ENCODE data around the gene NR4A3.

The NR4A3 gene

DNA sequence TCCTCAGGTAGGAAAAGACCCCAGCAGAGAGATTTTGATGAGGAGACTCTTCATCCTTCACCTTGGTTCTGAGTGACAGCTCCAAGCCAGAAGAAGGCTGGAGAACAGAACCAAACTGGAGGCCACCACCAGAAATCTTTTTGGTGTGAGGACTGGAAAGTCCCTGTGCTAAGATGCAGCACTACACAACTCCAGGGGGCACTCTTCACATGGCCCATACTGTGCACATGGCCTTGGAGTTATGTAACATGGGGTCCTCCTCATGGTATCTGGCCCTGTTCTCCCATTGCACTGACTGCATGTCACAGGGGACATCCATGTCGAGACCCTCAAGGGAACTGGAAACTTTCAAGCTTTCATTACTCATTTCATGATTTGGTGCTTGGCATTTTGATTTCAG, 67.4 kb downstream of the NR4A3 start:
- DNase-seq: no peak

DNA sequence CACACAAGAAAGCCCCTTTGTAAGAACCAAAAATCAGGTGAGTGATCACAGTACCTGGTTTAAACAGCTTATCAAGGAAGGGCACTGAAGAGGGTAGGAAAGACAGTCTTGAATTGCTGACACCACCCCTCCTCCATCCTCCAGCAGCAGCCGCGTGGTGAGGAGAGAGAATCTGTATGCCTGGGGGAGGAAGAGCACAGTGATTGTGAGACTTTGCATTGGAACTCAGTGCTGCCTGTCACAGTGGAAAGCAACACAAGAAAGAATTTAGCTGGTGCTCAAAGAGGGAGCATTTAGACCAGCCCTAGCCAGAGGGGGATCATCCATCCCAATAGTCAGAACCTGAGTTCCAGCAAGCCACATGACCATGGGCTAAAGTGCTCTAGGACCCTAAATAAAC, 73.1 kb downstream of the NR4A3 start:
- no peak for DNase-seq

DNA sequence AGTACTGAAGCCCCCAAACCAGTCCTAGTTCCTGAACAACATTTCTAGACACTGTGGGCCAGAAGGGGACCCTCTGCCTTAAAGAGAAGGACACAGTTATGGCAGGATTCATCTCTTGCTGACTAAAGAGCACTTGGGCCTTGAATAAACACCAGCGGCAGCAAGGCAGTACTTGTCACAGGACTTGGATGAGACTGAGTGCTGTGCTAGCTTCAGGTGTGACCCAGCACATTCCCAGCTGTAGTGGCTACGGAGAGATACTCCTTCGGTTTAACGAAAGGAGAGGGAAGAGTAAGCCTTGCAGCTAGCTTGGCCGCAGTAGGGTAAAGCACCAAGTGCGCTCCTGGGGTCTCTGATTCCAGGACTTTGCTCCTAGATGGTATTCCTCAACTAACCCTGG, 73.8 kb downstream of the NR4A3 start:
- no peak for DNase-seq

DNA sequence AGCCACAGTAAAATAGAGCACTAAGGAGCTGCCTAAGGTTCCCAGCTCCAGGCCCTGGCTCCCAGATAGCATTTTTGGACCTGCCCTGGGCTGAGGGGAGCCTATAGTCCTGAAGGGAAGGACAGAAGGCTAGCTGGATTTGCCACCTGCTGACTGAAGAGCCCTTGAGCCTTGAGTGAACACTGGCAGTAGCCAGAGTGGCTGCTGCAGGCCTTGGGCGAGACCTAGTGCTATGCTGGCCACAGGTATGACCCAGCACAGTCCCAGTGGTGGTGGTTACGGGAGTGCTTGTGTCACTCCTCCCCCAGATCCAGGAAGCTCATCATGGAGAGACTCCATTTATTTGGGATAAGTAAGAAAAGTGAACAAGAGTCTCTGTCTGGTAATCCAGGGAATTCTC, 74.4 kb downstream of the NR4A3 start:
- DNase-seq: no peak

DNA sequence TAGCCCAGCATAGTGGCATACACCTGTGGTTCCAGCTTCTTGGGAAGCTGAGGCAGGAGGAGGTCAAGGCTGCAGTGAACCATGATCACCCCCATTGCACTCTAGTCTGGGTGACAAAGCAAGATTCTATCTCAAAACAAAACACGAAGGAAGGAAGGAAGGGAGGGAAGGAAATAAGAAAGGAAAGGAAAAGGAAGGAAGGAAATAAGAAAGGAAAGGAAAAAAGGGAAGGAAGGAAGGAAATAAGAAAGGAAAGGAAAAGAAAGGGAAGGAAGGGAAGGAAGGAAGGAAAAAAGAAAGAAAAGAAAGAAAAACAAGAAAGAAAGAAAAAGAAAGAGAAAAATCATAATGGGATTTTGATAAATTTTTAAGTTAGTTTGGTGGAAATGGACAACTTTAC, 81.7 kb downstream of the NR4A3 start:
- no peak for DNase-seq

DNA sequence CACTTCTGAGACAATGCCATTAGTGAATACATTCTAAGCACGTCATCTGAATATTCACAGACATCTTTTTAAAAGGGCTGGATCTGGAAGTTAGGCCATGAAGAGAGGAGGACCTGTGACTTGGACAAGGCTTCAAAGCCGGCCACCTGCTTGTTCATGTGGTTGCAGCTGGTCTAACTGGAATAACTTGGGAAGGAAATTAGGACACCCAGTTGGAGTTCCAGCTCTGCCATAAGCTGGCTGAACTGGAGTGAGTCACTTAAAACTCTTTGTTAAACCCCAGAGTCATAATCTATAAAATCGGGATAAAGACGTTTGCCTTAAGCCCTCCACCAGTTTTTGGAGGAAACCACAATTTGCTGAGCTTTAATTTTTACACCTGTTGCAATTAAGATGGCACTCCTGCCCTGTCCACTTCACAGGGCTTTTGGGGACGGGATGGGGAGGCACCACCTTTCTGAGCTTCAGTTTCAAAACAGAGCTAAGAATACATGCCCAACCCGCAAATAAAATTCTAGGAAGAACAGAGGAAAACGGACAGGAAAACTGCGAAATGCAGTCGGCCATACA, 84.2 kb downstream of the NR4A3 start:
- DNase-seq: no peak

DNA sequence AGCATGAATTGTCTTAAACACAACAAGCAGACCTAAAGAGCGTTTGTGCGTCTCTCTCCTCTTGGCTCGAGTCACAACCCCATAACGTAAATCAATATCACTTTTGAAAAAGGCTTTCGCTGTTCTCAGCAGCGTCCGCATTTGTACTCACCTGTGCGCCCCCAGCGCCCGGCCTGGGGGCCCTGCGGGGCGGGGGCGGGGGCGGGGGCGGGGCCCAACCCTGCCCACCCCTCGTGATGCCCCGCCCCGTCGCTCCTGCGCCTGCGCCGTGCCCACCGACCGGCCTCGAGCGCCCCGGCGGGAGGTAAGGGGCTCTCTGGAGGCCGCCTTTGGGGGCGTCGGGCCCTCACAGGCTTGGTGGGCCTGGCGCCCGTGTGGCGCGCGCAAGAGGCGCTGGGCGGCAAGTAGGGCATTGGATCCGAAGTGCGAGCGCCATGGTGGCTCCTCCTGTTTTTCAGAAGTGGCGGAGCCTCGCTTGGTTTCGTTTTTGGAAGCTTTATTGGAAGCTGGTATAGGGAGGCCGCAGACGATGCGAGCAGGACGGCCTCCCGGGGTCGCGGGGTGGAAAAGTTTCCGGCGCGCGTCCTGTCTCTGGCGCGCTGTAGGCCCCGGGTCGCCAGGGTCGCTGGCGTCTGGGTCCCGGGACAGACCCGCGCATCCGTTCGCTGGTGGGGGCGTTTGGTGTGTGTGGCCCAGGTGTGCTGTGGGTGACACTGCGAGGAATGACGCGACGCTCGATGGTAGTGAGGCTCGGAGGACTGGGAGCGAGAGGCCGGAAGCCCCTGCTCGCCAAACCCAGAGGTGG, 84.9 kb downstream of the NR4A3 start, which contains the start of gene STX17:
Gene STX17, plus strand, starts transcription at position 252 of the 805 bp plus-strand sequence. CDS start 8,586 bp downstream, outside the sequence.
- peak; percentile 65 to 76 for DNase-seq

DNA sequence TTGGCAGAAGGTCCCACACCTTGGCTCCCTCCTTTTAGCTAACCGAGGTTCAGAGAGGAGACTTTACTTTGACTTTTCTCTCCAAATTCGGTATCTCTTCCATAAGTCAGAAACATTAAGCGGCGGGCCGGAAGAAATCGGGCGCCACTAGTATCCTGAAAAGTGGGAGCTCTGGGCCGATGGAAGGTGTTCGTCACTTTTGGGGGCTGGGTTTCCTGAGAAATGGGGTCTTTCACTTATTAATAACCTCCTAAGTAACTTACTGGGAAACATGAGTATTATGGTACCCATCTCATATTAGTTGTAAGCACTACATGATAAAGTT, 85.5 kb downstream of the NR4A3 start:
- DNase-seq: no peak

DNA sequence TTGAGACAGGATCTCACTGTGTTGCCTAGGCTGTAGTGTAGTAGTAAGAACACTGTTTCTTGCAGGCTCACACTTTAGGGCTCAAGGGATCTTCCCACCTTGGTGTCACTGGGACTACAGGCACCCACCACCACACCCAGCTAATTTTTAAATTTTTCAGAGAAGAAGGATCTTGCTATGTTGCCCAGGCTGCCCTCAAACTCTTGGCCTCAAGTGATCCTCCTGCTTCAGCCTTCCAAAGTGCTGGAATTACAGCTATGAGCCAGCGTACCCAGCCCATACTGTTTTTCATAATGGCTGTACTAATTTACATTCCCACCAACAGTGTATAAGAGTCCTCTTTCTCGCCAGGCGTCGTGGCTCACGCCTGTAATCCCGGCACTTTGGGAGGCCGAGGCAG, 89.9 kb downstream of the NR4A3 start:
- DNase-seq: no peak

Data from NCI-H1930 (cell line).